ENCODE measurements around the gene HS2ST1. TPM values are rescaled to one million over a fixed set of nuclear protein-coding genes. Genes with fewer than 3 reads are reported as not detected.

HS2ST1 gene
- total and polyA plus RNA-seq, 8 donors, result 22.5 to 92.2 (median 70.7) TPM

DNA sequence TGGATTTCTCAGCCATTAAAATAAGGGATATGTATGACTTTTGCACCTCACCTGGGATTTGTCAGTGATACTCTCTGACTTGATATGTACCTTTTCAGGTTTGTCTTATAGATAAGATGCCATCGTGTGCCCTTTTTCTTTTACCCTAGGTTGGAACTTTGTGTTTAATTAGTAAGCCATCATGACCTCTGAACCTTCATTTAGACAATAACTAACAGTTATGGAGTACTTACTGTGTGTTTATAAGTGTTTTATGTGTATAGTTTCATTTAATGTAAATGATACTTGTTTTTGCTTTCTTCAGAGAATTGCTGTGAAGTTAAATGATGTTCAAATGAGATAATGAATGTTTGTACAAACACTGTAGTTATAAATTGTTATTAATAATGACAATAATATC is 14.4 kb downstream of the HS2ST1 start:
- intact Hi-C loops (cut with DNase I), result no loop called here
- no peak overlapping the region for H3K4me3 ChIP-seq
- peaks cover 0 to 6% of the 10 kb centered on the region in 2 donors for H3K9me3 ChIP-seq
- no peak overlapping the region for H3K27ac ChIP-seq
- TF ChIP-seq, protein P1, sequence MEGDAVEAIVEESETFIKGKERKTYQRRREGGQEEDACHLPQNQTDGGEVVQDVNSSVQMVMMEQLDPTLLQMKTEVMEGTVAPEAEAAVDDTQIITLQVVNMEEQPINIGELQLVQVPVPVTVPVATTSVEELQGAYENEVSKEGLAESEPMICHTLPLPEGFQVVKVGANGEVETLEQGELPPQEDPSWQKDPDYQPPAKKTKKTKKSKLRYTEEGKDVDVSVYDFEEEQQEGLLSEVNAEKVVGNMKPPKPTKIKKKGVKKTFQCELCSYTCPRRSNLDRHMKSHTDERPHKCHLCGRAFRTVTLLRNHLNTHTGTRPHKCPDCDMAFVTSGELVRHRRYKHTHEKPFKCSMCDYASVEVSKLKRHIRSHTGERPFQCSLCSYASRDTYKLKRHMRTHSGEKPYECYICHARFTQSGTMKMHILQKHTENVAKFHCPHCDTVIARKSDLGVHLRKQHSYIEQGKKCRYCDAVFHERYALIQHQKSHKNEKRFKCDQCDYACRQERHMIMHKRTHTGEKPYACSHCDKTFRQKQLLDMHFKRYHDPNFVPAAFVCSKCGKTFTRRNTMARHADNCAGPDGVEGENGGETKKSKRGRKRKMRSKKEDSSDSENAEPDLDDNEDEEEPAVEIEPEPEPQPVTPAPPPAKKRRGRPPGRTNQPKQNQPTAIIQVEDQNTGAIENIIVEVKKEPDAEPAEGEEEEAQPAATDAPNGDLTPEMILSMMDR (IDR thresholded peaks at IDR 0.05), result no peak
- DNase-seq, result no peak
- ATAC-seq, result no peak
- H3K27me3 ChIP-seq, result no peaks in the 10 kb centered on the region
- no peaks in the 10 kb centered on the region for H3K4me1 ChIP-seq
- no peaks in the 10 kb centered on the region for H3K36me3 ChIP-seq

DNA sequence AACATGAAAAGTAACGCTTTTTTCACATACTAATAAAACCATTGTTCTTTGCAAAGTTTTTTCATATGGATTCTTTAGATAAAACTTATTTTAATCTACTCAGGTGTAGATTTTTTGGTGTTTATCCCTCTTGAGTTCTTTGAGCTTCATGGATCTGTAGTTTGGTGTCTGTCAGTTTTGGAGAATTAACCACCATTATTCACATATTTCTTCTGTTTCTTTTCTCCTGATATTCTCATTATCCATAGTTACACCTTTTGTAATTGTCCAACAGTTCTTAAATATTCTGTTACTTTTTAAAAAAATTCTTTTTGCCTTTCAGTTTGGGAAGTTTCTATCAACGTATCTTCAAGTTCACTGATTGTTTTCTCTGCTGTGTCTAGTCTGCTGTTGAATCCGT is 18.6 kb downstream of the HS2ST1 start:
- no peak overlapping the region for H3K4me3 ChIP-seq
- ATAC-seq (no peak), DNase-seq (no peak)
- H3K27me3 ChIP-seq, result no peaks in the 10 kb centered on the region
- no peaks in the 10 kb centered on the region for H3K36me3 ChIP-seq
- TF ChIP-seq, protein P1 (IDR thresholded peaks at IDR 0.05), result no peak
- H3K9me3 ChIP-seq, result no peaks in the 10 kb centered on the region
- intact Hi-C loops (cut with DNase I), result no loop called here
- H3K4me1 ChIP-seq, result no peaks in the 10 kb centered on the region
- no peak overlapping the region for H3K27ac ChIP-seq

DNA sequence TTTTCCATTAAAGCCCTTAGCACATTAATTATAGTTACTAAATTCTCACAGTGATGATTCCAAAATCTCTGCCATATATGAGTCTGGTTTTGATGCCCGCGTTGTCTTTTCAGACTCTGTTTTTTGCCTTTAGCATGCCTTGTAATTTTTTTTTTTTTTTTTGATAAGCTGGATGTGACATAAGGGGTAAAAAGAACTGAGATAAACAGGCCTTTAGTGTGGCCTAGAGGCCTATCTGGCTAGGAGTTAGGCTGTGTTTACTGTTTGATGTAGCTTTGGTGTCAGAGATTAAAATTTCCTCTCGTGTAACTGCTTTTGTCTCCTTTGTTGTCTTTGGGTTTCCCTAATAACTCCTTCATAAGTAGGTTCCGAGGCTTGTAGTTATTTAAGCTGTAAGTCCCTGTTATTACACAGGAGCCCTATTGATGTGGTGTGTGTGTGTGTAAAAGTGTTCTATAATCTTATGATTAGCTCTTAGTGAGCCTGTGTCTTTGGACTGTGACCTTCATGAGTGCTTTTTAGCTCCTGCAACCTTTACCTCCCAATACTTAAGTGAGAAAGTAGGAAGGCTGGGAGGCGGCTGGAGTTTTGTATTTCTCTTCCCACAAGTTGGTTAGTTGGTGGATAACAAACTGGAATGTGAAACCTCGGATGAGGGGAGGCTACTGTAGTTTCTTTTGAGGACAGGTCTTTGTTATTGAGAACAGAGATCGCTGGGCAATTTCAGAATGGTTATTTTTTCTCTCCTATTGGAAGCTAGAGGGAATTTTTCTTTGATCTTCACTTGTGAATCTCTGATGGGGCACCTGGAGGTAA is 19.3 kb downstream of the HS2ST1 start:
- DNase-seq, result no peak
- Histone ChIP-seq H3K36me3 (no peaks in the 10 kb centered on the region), H3K27me3 (no peaks in the 10 kb centered on the region), H3K27ac (no peak overlapping the region), H3K4me1 (no peaks in the 10 kb centered on the region), H3K9me3 (no peaks in the 10 kb centered on the region), H3K4me3 (no peak overlapping the region)
- ATAC-seq, result no peak
- intact Hi-C loops (cut with DNase I), result no loop called here
- TF ChIP-seq, protein P1 (IDR thresholded peaks at IDR 0.05), result no peak

- intact Hi-C loops (cut with DNase I), result no loop called here
- no peak for ATAC-seq
- TF ChIP-seq, protein P1 (IDR thresholded peaks at IDR 0.05), result no peak
Measured at GRCh38 chr1:86938450-86938849, 24.0 kb downstream of the HS2ST1 start.

DNA sequence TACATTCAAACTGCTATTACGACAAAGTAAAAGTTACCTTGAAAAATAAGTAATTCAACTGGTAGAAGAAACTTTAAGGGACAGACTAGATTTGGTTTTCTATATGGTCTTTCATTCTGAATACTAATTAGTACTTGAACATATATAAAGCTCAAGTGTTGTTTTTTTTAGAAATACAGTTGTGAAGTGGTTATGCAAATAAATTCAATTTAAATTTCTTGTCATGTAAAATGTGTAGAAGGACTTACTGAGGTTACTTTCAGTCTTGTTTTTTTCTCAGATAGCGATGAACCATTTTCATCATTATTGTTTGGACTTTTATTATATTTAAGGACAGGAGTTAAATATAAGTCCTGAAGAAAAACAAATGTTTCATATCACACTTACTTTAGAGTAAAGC is 24.4 kb downstream of the HS2ST1 start:
- Histone ChIP-seq H3K27ac (no peak overlapping the region), H3K4me3 (no peak overlapping the region), H3K36me3 (no peaks in the 10 kb centered on the region), H3K27me3 (no peaks in the 10 kb centered on the region), H3K9me3 (no peaks in the 10 kb centered on the region), H3K4me1 (no peaks in the 10 kb centered on the region)
- no peak for DNase-seq
- ATAC-seq, result no peak
- intact Hi-C loops (cut with DNase I), result no loop called here
- TF ChIP-seq, protein P1 (IDR thresholded peaks at IDR 0.05), result no peak

More at GRCh38 chr1:86938450-86938849, 24.0 kb downstream of the HS2ST1 start:
- Histone ChIP-seq H3K27me3 (no peaks in the 10 kb centered on the region), H3K27ac (no peak overlapping the region), H3K4me1 (no peaks in the 10 kb centered on the region), H3K9me3 (no peaks in the 10 kb centered on the region), H3K36me3 (no peaks in the 10 kb centered on the region), H3K4me3 (no peak overlapping the region)
- DNase-seq, result no peak
